NCI-H2107 treated with DMSO at 0.1 percent for 48 hours (cell line): ENCODE results near the gene EMP1.
A peak's percentile ranks its signal among the peaks of the same experiment; 100 is the strongest.

Source experiments
- DNase-seq: peaks from one replicate; lab custom pipeline; 2025; ENCODE audit not compliant: unreplicated experiment; lab: John Stamatoyannopoulos, UW

EMP1 gene

GRCh38 chr12:13171921-13172859, 24.3 kb upstream of the EMP1 start:
- no peak for DNase-seq

DNA sequence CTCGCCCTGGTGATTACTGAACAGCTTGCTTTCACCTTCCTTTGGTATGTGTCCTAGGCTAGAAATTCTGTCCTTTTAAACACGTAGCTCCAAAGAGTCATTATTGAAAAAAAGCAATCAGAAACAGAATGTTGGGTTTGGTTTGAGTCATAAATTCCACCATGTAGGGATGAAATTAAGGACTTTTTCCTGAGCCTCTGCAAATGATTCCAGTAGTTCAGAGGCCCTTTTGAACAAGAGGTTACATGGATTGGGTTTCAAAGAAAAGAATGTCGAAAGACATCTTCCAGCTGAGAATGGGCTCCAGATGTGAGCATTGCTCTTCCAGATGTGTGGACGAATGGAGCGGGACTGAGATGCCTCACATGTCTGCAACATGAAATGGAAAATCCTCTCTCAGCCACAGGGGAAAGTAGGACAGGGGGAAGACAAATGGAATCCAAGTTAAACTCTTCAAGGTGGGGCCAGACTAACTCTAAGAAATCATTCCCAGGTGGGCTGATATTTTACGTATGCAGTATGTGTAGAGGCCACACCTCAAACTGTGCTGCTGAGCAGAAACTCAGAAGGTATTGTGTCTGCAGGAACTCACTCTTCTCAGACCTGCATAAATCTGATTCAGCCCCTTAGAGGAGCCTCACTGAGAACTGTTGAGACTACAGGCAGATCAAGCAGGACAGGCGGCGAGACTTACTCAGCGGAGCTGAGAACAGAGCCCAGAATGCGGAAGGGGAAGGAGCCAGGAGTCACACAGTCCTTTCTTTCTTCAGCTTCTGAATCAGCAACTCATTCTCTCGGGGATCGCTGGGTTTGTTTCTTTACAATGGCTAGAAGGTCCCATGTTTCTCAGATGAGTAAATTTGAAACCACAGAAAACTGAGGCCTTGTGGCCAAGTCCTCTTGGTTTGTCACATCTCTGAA, 23.3 kb upstream of the EMP1 start:
- DNase-seq = no peak

DNA sequence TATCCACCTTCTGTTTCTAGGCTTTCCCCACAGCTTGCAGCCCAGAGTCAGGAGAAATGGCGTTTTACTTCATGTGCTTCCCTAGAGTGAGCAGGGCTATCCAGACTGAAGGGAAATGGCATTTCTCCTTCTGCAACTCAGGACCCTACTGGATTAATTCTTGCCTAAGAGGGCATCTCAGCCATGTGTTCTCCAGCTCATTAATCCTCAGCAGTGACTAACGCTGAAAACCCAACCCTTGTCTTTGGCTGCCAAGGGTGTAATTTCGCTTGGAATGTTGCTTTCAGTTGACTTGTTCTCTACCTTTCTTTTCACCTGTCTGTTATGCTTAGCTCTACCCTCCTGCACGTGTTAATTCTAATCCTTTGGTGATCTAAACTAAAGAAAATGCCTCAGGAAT, 21.0 kb upstream of the EMP1 start:
- no peak for DNase-seq

DNA sequence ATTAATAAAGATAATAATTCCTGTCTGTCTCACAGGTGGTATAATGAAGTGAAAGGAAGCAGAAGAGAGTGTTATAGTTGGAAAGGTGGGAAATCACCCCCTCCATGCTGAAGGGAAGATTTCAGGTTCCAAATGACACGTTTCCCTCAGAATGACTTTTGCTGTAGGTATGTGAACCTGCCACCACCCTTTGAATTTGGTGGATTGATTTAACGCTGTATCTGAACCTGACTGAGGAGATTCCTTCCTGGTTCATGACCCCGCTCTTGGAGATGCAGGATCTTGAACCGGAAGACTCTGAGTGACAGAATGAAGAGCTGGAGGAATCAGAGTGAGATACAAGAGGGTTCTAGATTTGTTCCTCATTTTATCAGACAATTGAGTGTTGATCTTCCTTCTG, 20.3 kb upstream of the EMP1 start:
- no peak for DNase-seq

GRCh38 chr12:13177373-13177772, 19.2 kb upstream of the EMP1 start:
- no peak for DNase-seq

- DNase-seq = no peak
Measured at GRCh38 chr12:13177906-13178305, 18.6 kb upstream of the EMP1 start.

GRCh38 chr12:13178568-13179210, 17.8 kb upstream of the EMP1 start:
- no peak for DNase-seq

DNA sequence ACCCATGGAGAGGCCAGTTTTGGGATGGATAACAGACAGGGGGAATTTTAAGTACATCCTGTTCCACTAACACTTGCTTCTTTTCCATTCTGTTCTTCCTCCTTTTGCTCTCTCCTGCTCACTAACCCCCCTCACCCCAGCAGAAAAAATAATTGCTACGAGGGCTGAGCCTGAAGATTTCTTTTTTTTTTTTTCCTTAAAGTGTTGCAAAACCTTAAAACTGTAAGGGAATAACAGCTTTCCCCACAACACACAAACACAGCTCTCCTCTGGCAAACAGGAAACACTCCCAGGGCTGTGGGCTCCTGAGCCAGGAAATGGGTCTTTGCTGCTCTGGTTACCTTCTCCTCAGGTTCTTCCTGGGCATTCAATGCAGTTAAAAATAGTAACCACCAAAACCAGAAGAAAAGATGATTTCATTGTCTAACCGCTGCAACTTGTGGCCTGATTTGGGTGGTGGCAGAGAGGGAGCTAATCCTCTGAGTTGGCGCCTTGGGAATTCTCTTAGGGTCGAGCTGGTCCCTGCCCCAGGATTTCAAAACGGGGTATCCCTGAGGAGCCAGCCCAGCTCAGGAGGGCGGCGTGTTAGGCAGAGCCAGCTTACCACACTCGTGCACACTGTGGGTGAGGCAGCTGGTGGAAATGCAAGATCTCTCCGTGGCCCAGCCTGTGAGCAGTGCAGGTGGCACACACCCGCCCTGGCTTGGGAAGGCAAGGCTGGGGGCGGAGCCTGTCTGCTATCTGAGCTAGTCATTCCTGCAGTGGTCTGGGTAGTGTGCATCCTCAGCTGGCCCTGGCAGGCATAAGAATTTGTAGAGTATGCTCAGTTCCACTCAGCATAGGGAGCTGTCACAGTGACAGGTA, 17.1 kb upstream of the EMP1 start:
- DNase-seq = peak; percentile 60

DNA sequence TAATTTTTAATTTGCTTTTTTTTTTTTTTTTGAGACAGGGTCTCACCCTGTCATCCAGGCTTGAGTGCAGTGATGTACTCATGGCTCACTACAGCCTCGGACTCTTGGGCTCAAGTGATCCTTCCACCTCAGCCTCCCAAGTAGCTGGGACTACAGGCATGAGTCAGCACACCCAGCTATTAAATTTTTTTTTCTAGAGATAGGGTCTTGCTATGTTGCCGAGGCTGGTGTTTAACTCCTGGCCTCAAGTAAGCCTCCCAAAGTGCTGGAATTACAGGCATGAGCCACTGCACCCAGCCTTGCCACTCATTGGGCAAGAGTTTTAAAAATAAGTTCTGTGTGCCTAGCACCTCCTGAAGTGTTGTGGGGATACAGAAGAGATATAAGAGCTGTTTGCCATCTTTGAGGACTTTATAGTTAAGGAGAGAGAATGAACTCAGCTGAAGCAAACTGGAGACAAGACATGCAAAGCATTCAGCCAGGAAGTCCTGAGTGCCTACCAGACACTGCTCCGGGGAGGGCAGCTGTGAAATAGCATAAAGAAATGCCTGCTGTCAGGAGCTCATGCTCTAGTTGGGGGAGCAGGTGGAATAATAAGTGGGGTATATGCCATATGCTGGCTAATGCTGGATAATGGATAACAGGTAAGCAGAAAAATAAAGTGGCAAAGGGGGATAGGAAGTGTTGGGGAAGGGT, 15.0 kb upstream of the EMP1 start:
- no peak for DNase-seq

DNA sequence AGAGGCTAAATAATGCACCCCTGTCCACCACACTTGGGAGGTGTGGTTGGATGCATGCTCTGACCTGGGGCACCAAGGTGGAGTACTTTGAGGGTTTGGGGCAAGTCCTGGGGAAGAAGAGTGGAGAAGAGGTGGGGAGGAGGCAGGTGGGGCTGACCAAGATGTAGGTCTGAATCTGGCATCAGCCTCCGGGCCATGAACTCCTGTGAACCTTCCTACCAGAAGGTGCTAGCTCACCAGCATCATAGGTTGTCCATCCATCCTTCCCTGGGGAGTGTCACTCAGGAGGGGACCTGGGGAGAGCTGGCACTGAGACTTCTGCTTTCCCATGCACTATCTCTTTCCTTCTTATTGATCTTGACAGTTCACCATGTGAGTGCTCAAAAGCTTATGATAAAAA, 13.6 kb upstream of the EMP1 start:
- no peak for DNase-seq

- no peak for DNase-seq
Measured at GRCh38 chr12:13183620-13184019, 12.9 kb upstream of the EMP1 start.

- no peak for DNase-seq
Measured at GRCh38 chr12:13186302-13186701, 10.2 kb upstream of the EMP1 start.

- DNase-seq = no peak
Measured at GRCh38 chr12:13187399-13187798, 9.1 kb upstream of the EMP1 start.

DNA sequence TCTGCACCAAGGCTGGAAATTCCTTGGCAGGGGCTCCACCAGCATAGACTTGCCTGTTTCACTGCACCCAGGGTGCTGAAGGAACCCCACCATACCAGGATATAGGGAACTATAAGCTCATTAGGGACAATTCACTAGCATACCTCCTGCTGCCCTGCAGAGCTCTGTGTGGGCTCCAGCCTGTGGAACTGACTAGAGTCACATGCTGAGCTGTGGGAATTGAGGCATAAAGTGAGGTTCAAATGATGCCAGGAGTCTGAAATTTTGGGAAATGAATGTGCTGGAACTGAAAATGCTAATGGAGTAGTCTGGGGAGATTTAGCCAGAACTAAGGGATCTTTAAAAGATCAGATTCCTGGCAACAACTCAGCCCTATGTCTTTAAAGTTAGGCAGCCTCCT, 7.3 kb upstream of the EMP1 start:
- DNase-seq = no peak

GRCh38 chr12:13190275-13190674, 6.3 kb upstream of the EMP1 start:
- no peak for DNase-seq

DNA sequence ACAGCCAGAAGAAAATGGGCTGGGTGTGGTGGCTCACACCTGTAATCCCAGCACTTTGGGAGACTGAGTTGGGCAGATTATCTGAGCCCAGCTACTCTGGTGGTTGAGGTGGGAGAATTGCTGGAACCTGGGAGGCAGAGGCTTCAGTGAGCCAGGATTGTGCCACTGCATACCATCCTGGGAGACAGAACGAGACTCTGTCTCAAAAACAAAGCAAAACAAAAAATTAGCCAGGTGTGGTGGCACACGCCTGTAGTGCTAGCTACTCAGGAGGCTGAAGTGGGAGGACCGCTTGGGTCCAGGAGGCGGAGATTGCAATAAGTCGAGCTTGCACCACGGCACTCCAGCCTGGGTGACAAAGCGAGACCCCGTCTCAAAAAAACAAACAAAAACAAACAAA, 3.8 kb upstream of the EMP1 start:
- DNase-seq = no peak

DNA sequence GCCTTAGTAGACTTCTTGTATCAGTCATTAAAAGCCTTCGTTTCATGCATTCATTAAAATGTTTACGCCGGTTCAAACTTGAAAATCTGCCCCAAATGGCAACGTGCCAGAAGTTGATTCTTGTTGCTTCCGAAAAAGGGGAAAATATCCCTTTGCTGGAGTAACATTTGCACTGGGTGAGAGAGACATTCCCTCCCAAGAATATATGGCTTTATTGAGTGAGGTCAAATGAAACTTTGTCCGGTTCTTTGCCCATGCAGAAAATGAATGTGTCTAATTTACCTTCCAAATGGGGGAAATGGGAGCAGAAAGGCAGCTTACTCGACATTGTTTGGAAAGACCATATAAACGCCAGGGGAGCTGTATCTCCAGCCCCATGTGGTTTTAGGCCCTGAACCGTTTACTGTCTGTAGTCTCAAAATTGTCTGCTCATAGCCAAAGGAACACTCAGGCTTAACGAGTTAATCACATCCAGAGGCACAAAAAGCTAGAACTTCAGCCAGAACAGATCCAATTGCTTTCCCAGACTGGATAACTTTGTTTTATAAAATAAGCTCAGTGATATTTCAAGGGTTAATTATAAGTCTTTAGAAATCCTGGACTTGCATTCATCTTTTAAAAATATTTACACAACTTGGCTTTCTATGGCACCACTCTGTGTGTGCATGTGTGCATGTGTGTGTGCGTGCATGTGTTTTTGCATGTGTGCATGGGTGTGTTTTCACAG, 2.9 kb upstream of the EMP1 start:
- no peak for DNase-seq

DNA sequence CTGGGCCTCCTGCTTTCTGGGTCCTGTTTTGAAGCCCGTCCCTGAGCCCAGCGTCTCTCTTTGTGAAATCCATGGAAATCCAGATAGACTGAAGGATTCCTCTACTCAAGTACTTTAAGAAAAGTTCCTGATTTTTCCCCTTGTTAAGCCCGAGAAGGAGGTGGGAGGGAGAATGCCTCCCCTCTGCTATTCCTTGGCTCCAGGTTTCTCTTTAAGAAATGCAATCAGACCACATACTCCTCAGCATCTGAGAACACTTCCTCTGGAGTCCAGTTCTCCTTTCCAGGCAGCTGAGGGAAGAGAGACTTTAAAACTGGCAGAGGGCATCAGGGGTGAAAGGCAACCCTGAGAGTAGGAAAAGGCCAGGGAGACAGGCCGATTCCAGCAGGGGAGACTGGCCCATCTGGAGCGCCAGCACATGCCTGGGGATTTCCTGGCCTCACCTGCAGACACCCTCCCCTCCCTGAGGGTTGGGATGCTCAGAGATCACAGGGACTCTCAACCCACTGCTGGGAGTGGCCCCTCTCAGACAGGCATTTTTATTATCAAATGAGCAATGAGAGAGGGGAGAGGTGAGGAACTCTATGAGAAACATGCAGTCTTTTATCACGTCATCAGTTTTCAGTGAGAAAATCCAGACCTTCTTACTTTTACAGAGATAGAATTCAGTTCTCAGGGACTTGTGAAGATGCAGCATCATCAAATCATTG, 2.0 kb upstream of the EMP1 start:
- DNase-seq = no peak

GRCh38 chr12:13195250-13195649, 1.3 kb upstream of the EMP1 start:
- no peak for DNase-seq
